Endothelial cell of umbilical vein (primary cell): ENCODE data around the gene ABL1. TPM values are rescaled to one million over a fixed set of nuclear protein-coding genes. Genes with fewer than 3 reads are reported as not detected.

Source experiments
- BruUV-seq: library from RNA; stranded (reverse); fragments of 400-500 nt; replicated peaks from 2 replicates; lab custom pipeline; 2021; lab: Mats Ljungman, UMichigan
- CTCF ChIA-PET: fragments of 300-600, 350-600 bp; sonication (Branson Sonifier 250); formaldehyde crosslinking; loops from one replicate; lab custom pipeline; 2021; ENCODE audit warnings: antibody characterized with exemption, inconsistent platforms; lab: Charles Lee
- POLR2A ChIA-PET: fragments of 300-600, 350-600 bp; sonication (Branson Sonifier 250); formaldehyde crosslinking; loops from one replicate; lab custom pipeline; 2021; ENCODE audit warnings: antibody characterized with exemption, inconsistent platforms; lab: Charles Lee
- DNase-seq: peaks from one replicate; pipeline ENCODE4 v3.0.0-alpha.2; 2011; ENCODE audit warnings: low read depth, low spot score
- FAIRE-seq: peaks from 2 replicates; lab custom pipeline; 2011; peaks lifted over from hg19 to GRCh38; lab: Jason Lieb, UNC
- H2AFZ ChIP-seq: 2 replicates; pipeline ENCODE4 v1.6.0; 2012; ENCODE audit warnings: low read depth, low read length, control low read depth, inconsistent platforms
- H3K27ac ChIP-seq: 2 replicates; pipeline ENCODE4 v1.5.1; 2011; ENCODE audit warnings: low read depth, mild to moderate bottlenecking, control low read depth, low read length, moderate library complexity; ENCODE audit not compliant: insufficient read depth
- H3K27me3 ChIP-seq, 2 experiments: 2 replicates each; pipeline versions ENCODE4 v1.6.0 to v1.6.1; 2011; ENCODE audit warnings: low read length in 2 of 2, mixed read lengths in 1 of 2; ENCODE audit not compliant: control insufficient read depth in 2 of 2, insufficient read depth in 2 of 2
- H3K36me3 ChIP-seq, 2 experiments: 2 replicates in 1 of 2; 3 replicates in 1 of 2; pipeline ENCODE4 v1.5.1; 2011; ENCODE audit warnings: low read length in 2 of 2, mild to moderate bottlenecking in 1 of 2, moderate library complexity in 1 of 2; ENCODE audit not compliant: control insufficient read depth in 2 of 2, insufficient read depth in 2 of 2; ENCODE audit errors: extremely low read depth in 1 of 2
- H3K4me1 ChIP-seq: 3 replicates; pipeline ENCODE4 v1.5.1; 2011; ENCODE audit warnings: mild to moderate bottlenecking, low read length; ENCODE audit not compliant: control insufficient read depth, insufficient read depth; ENCODE audit errors: extremely low read depth
- H3K4me2 ChIP-seq: 2 replicates; pipeline ENCODE4 v1.6.1; 2011; ENCODE audit warnings: low read length, control low read depth, mixed read lengths; ENCODE audit not compliant: insufficient read depth
- H3K4me3 ChIP-seq, 3 experiments: fragments of 200-600 bp in 1 of 3; sonication (generic), shearing (Covaris generic) in 1 of 3; replicated peaks in 1 of 3; 2 replicates each; pipeline ENCODE4 v1.5.1; 2011 to 2016; ENCODE audit warnings: control low read depth in 3 of 3, low read length in 3 of 3, mild to moderate bottlenecking in 2 of 3, inconsistent platforms in 1 of 3, low read depth in 1 of 3, moderate library complexity in 1 of 3; ENCODE audit not compliant: insufficient read depth in 1 of 3
- H3K79me2 ChIP-seq: 2 replicates; pipeline ENCODE4 v1.6.0; 2012; ENCODE audit warnings: low read length, inconsistent platforms; ENCODE audit not compliant: control insufficient read depth, insufficient read depth
- H3K9ac ChIP-seq: replicated peaks from 2 replicates; pipeline ENCODE3; 2011; ENCODE audit warnings: low read length, control low read depth; ENCODE audit not compliant: insufficient read depth; ENCODE audit errors: extremely low read depth
- H3K9me1 ChIP-seq: replicated peaks from 3 replicates; pipeline ENCODE4 v1.6.0; 2011; ENCODE audit warnings: mild to moderate bottlenecking, low read length; ENCODE audit not compliant: control insufficient read depth, insufficient read depth; ENCODE audit errors: extremely low read depth
- H3K9me3 ChIP-seq: replicated peaks from 2 replicates; pipeline ENCODE4 v1.5.1; 2012; ENCODE audit warnings: low read length, inconsistent platforms; ENCODE audit not compliant: control insufficient read depth, insufficient read depth
- H4K20me1 ChIP-seq: replicated peaks from 2 replicates; pipeline ENCODE3; 2011; ENCODE audit warnings: mild to moderate bottlenecking, low read length; ENCODE audit not compliant: control insufficient read depth, insufficient read depth; ENCODE audit errors: extremely low read depth
- CTCF ChIP-seq, 2 donors: IDR thresholded peaks; 1 replicate in 1 of 2; 2 replicates in 1 of 2; pipeline ENCODE4 v1.5.1; 2011; ENCODE audit warnings: low read length in 2 of 2, mild to moderate bottlenecking in 2 of 2, moderate library complexity in 2 of 2, control low read depth in 1 of 2, inconsistent platforms in 1 of 2, low read depth in 1 of 2; ENCODE audit not compliant: insufficient read depth in 1 of 2; ENCODE audit errors: extremely low read depth in 1 of 2
- EZH2 ChIP-seq: IDR thresholded peaks from 2 replicates; pipeline ENCODE4 v1.6.1; 2012; ENCODE audit warnings: borderline replicate concordance, low read depth, mild to moderate bottlenecking, moderate library complexity, low read length, inconsistent platforms; ENCODE audit not compliant: severe bottlenecking
- FOS ChIP-seq: IDR thresholded peaks from 2 replicates; pipeline ENCODE4 v1.6.1; 2011; ENCODE audit warnings: mild to moderate bottlenecking, low read length, moderate library complexity, borderline replicate concordance; ENCODE audit not compliant: insufficient read depth
- GATA2 ChIP-seq: IDR thresholded peaks from 2 replicates; pipeline ENCODE4 v1.7.0; 2011; ENCODE audit warnings: low read depth, mild to moderate bottlenecking, moderate library complexity, mixed read lengths, low read length; ENCODE audit not compliant: insufficient read length, insufficient read depth
- JUN ChIP-seq: IDR thresholded peaks from 2 replicates; pipeline ENCODE4 v1.6.1; 2011; ENCODE audit warnings: borderline replicate concordance, low read depth; ENCODE audit not compliant: insufficient read length, insufficient read depth
- MAX ChIP-seq: IDR thresholded peaks from 2 replicates; pipeline ENCODE4 v1.6.1; 2011; ENCODE audit not compliant: insufficient read depth, insufficient read length
- MYC ChIP-seq: IDR thresholded peaks from one replicate; pipeline ENCODE4 v1.6.1; 2011; ENCODE audit warnings: mild to moderate bottlenecking, low read depth, low read length
- POLR2A ChIP-seq: IDR thresholded peaks from 2 replicates; pipeline ENCODE4 v1.6.1; 2012; ENCODE audit warnings: low read depth, mild to moderate bottlenecking, control low read depth, low read length
- POLR2AphosphoS5 ChIP-seq: IDR thresholded peaks from 2 replicates; pipeline ENCODE4 v1.6.1; 2012; ENCODE audit warnings: low read depth, mild to moderate bottlenecking, control low read depth, low read length, moderate library complexity; ENCODE audit not compliant: insufficient read depth
- dilution Hi-C: fragments of 300-500 bp; cut with MboI; formaldehyde crosslinking; loops from one replicate; pipeline ENCODE4 v1.15.0; 2019; ENCODE audit warnings: low sequenced_read_pairs; ENCODE audit not compliant: extremely low pct_ligation_motif_present
- intact Hi-C: fragments of 100-400 bp; cut with micrococcal nuclease; formaldehyde crosslinking; loops from one replicate; pipeline ENCODE4 v1.10.0; 2022
- polyA plus RNA-seq, 4 experiments: library from polyadenylated mRNA; depleted of rRNA in 3 of 4; stranded (reverse) in 3 of 4; unstranded in 1 of 4; fragments of >200 nt; gene quantifications; 2 replicates each; pipeline versions ENCODE4 v1.2.1 to v1.2.3, GENCODE V29; 2011 to 2012; ENCODE audit warnings: missing spikeins in 1 of 4
- total RNA-seq: library from RNA; stranded (reverse); gene quantifications from 2 replicates; pipeline ENCODE4 v1.2.3, GENCODE V29; 2021

Gene ABL1
- total and polyA plus RNA-seq, 2 donors (not counting 3 experiments of a cell fraction or from before 2014, with no cell fraction given), result 32.1 to 87.1 TPM

GRCh38 chr9:130924448-130924788, 89.4 kb downstream of the ABL1 start:
- no peak overlapping the region for H3K9ac ChIP-seq
- DNase-seq, result no peak
- no peak for TF ChIP-seq MYC
- TF ChIP-seq CTCF (IDR thresholded peaks at IDR 0.05; ENCODE audit: extremely low read depth in 1 of 2, insufficient read depth in 1 of 2, low read depth in 1 of 2, low read length in 2 of 2), result no peak
- TF ChIP-seq FOS, result no peak
- no peak for TF ChIP-seq JUN
- no peak for TF ChIP-seq EZH2
- TF ChIP-seq MAX, result no peak
- no peak for TF ChIP-seq GATA2
- no peak for TF ChIP-seq POLR2AphosphoS5
- no peak for TF ChIP-seq POLR2A
- POLR2A ChIA-PET, result no interaction called here
- H3K36me3 ChIP-seq, result no peaks in the 10 kb centered on the region
- no peak overlapping the region for H3K27ac ChIP-seq
- peaks cover 7% of the 10 kb centered on the region for H3K4me1 ChIP-seq
- no peaks in the 10 kb centered on the region for H3K9me3 ChIP-seq
- no peak overlapping the region for H2AFZ ChIP-seq
- intact Hi-C loops (no loop called here), dilution Hi-C loops (no loop called here)
- CTCF ChIA-PET, result no interaction called here
- BruUV-seq, result no TSS peak
- H3K9me1 ChIP-seq, result no peaks in the 10 kb centered on the region
- H3K27me3 ChIP-seq, result peaks cover 0 to 3% of the 10 kb centered on the region in 2 experiments
- H3K4me2 ChIP-seq, result no peak overlapping the region
- H3K79me2 ChIP-seq, result no peaks in the 10 kb centered on the region
- FAIRE-seq, result no peak
- no peak overlapping the region for H3K4me3 ChIP-seq
- H4K20me1 ChIP-seq, result no peaks in the 10 kb centered on the region
